Keratinocyte (primary cell): ENCODE results near the gene CD244. TPM values are rescaled to one million over a fixed set of nuclear protein-coding genes. Genes with fewer than 3 reads are reported as not detected.

Source experiments
- DNase-seq: peaks from one replicate; pipeline ENCODE4 v3.0.0-alpha.2; 2011; ENCODE audit warnings: low read depth, missing footprints, low spot score
- FAIRE-seq: peaks from 2 replicates; lab custom pipeline; 2011; peaks lifted over from hg19 to GRCh38; lab: Jason Lieb, UNC
- H2AFZ ChIP-seq: 2 replicates; pipeline ENCODE4 v1.6.0; 2012; ENCODE audit warnings: low read length, control low read depth, inconsistent platforms; ENCODE audit not compliant: control insufficient read depth
- H3K27ac ChIP-seq: 2 replicates; pipeline ENCODE4 v1.5.1; 2011; ENCODE audit warnings: low read length; ENCODE audit not compliant: control insufficient read depth, insufficient read depth
- H3K27me3 ChIP-seq: 3 replicates; pipeline ENCODE4 v1.6.0; 2011; ENCODE audit warnings: low read length; ENCODE audit not compliant: control insufficient read depth, insufficient read depth; ENCODE audit errors: extremely low read depth
- H3K36me3 ChIP-seq, 2 experiments: 2 replicates in 1 of 2; 3 replicates in 1 of 2; pipeline ENCODE4 v1.5.1; 2011; ENCODE audit warnings: low read length in 2 of 2, mild to moderate bottlenecking in 1 of 2; ENCODE audit not compliant: control insufficient read depth in 2 of 2, insufficient read depth in 2 of 2; ENCODE audit errors: extremely low read depth in 1 of 2
- H3K4me1 ChIP-seq: 3 replicates; pipeline ENCODE4 v1.5.1; 2011; ENCODE audit warnings: low read length; ENCODE audit not compliant: control insufficient read depth, insufficient read depth; ENCODE audit errors: extremely low read depth
- H3K4me2 ChIP-seq: 3 replicates; pipeline ENCODE4 v1.6.0; 2011; ENCODE audit warnings: low read depth, low read length; ENCODE audit not compliant: control insufficient read depth, insufficient read depth; ENCODE audit errors: extremely low read depth
- H3K4me3 ChIP-seq, 3 experiments: fragments of 200-600 bp in 1 of 3; sonication (generic) in 1 of 3; 2 replicates in 2 of 3; 3 replicates in 1 of 3; pipeline ENCODE4 v1.5.1; 2011 to 2016; ENCODE audit warnings: low read length in 3 of 3, mild to moderate bottlenecking in 3 of 3, control low read depth in 2 of 3, inconsistent platforms in 1 of 3, low read depth in 1 of 3, mixed read lengths in 1 of 3, mixed run types in 1 of 3, moderate library complexity in 1 of 3; ENCODE audit not compliant: control insufficient read depth in 2 of 3, insufficient read depth in 2 of 3; ENCODE audit errors: extremely low read depth in 1 of 3
- H3K79me2 ChIP-seq: 2 replicates; pipeline ENCODE4 v1.6.0; 2012; ENCODE audit warnings: low read length; ENCODE audit not compliant: control insufficient read depth, insufficient read depth
- H3K9ac ChIP-seq: 3 replicates; pipeline ENCODE4 v1.6.0; 2011; ENCODE audit warnings: low read length; ENCODE audit not compliant: control insufficient read depth, insufficient read depth; ENCODE audit errors: extremely low read depth
- H3K9me1 ChIP-seq: 3 replicates; pipeline ENCODE4 v1.6.0; 2011; ENCODE audit warnings: low read length; ENCODE audit not compliant: control insufficient read depth, insufficient read depth; ENCODE audit errors: extremely low read depth
- H3K9me3 ChIP-seq: 2 replicates; pipeline ENCODE4 v1.5.1; 2012; ENCODE audit warnings: low read depth, low read length; ENCODE audit not compliant: control insufficient read depth
- H4K20me1 ChIP-seq: 3 replicates; pipeline ENCODE4 v1.6.0; 2011; ENCODE audit warnings: low read length; ENCODE audit not compliant: control insufficient read depth, insufficient read depth; ENCODE audit errors: extremely low read depth
- CTCF ChIP-seq, 3 experiments: IDR thresholded peaks in 1 of 3; conservative IDR thresholded peaks in 1 of 3; optimal IDR thresholded peaks in 1 of 3; 2 replicates in 2 of 3; 3 replicates in 1 of 3; pipeline versions ENCODE3 to v1.5.1; 2011; ENCODE audit warnings: low read length in 3 of 3, mild to moderate bottlenecking in 3 of 3, moderate library complexity in 2 of 3, control low read depth in 1 of 3, inconsistent platforms in 1 of 3; ENCODE audit not compliant: insufficient read depth in 2 of 3; ENCODE audit errors: extremely low read depth in 1 of 3
- EZH2 ChIP-seq: IDR thresholded peaks from one replicate; pipeline ENCODE4 v1.6.1; 2012; ENCODE audit warnings: inconsistent platforms, mild to moderate bottlenecking, low read length, moderate library complexity
- dilution Hi-C: fragments of 300-500 bp; cut with MboI; formaldehyde crosslinking; loops from one replicate; pipeline ENCODE4 v1.7.0; 2020; ENCODE audit warnings: low sequenced_read_pairs; ENCODE audit not compliant: extremely low pct_ligation_motif_present
- polyA plus RNA-seq, 5 experiments: library from polyadenylated mRNA; depleted of rRNA in 3 of 5; stranded (reverse) in 3 of 5; stranded (forward) in 1 of 5; unstranded in 1 of 5; fragments of >200 nt; gene quantifications; 1 replicate in 1 of 5; 2 replicates in 3 of 5; 3 replicates in 1 of 5; pipeline versions ENCODE4 v1.2.1 to v1.2.3, GENCODE V29; 2011 to 2012; ENCODE audit warnings: missing spikeins in 2 of 5, low read depth in 1 of 5, low replicate concordance in 1 of 5

The CD244 gene
- polyA plus RNA-seq, 1 donor (not counting 4 experiments of a cell fraction or from before 2014, with no cell fraction given) = not detected

DNA sequence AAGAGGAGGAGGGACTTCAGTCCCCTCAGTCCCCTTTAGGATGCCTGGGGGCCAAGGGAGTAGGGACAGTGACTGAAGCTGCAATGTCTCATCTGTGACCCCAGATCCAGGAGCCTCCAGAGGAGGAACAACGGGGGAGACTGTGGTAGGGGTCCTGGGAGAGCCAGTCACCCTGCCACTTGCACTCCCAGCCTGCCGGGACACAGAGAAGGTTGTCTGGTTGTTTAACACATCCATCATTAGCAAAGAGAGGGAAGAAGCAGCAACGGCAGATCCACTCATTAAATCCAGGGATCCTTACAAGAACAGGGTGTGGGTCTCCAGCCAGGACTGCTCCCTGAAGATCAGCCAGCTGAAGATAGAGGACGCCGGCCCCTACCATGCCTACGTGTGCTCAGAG is 48.4 kb downstream of the CD244 start:
- dilution Hi-C loops = no loop called here
- no peak for TF ChIP-seq CTCF (optimal IDR thresholded peaks at IDR 0.05 in 1 of 3, IDR thresholded peaks at IDR 0.05 in 1 of 3, conservative IDR thresholded peaks at IDR 0.05 in 1 of 3; ENCODE audit: extremely low read depth in 1 of 3, insufficient read depth in 2 of 3, low read length in 3 of 3)
- no peak for TF ChIP-seq EZH2
- no peak overlapping the region for H3K27ac ChIP-seq

GRCh38 chr1:160813215-160813614 is 49.5 kb downstream of the CD244 start:
- dilution Hi-C loops = no loop called here
- Histone ChIP-seq H3K4me3 (no peak overlapping the region), H3K9me3 (no peaks in the 10 kb centered on the region), H3K4me2 (peak overlapping the region; percentile 46), H3K9me1 (no peaks in the 10 kb centered on the region), H3K79me2 (no peaks in the 10 kb centered on the region), H3K4me1 (peaks cover 18% of the 10 kb centered on the region), H3K9ac (no peak overlapping the region), H3K36me3 (no peaks in the 10 kb centered on the region), H2AFZ (peak overlapping the region; percentile 70), H3K27me3 (no peaks in the 10 kb centered on the region), H3K27ac (peak overlapping the region; percentile 62), H4K20me1 (no peaks in the 10 kb centered on the region)
- peak; percentile 97 for FAIRE-seq
- TF ChIP-seq EZH2 (no peak), CTCF (optimal IDR thresholded peaks at IDR 0.05 in 1 of 3, IDR thresholded peaks at IDR 0.05 in 1 of 3, conservative IDR thresholded peaks at IDR 0.05 in 1 of 3; ENCODE audit: extremely low read depth in 1 of 3, insufficient read depth in 2 of 3, low read length in 3 of 3) (no peak)
- peak; percentile 87 for DNase-seq

More for the DNA sequence above, 48.4 kb downstream of the CD244 start:
- Histone ChIP-seq H4K20me1 (no peaks in the 10 kb centered on the region), H3K79me2 (no peaks in the 10 kb centered on the region), H3K27me3 (no peaks in the 10 kb centered on the region), H3K36me3 (no peaks in the 10 kb centered on the region), H3K4me1 (peaks cover 18% of the 10 kb centered on the region), H3K4me2 (no peak overlapping the region), H3K9me3 (no peaks in the 10 kb centered on the region), H3K4me3 (no peak overlapping the region), H3K9ac (no peak overlapping the region), H2AFZ (no peak overlapping the region), H3K9me1 (no peaks in the 10 kb centered on the region)
- DNase-seq (no peak), FAIRE-seq (no peak)
